HEK293T (cell line): Measurements from ENCODE around the gene SEPTIN14.

Source experiments
- ARNT ChIP-seq: fragments of 450-650 bp; IDR thresholded peaks from 2 replicates; pipeline ENCODE4 v1.6.1; 2017; ENCODE audit warnings: mild to moderate bottlenecking
- BHLHE40 ChIP-seq: fragments of 450-650 bp; IDR thresholded peaks from 2 replicates; pipeline ENCODE4 v1.6.1; 2016; ENCODE audit warnings: mild to moderate bottlenecking, moderate library complexity, borderline replicate concordance
- CTBP1 ChIP-seq: fragments of 450-650 bp; IDR thresholded peaks from 2 replicates; pipeline ENCODE4 v1.6.1; 2016; ENCODE audit warnings: borderline replicate concordance
- ELF4 ChIP-seq: fragments of 450-650 bp; IDR thresholded peaks from 2 replicates; pipeline ENCODE4 v1.6.1; 2017; ENCODE audit warnings: antibody characterized with exemption
- FOXA1 ChIP-seq: fragments of 450-650 bp; IDR thresholded peaks from 2 replicates; pipeline ENCODE4 v1.6.1; 2016; ENCODE audit warnings: mild to moderate bottlenecking
- FOXK2 ChIP-seq: fragments of 450-650 bp; IDR thresholded peaks from 2 replicates; pipeline ENCODE4 v1.6.1; 2016; ENCODE audit warnings: mild to moderate bottlenecking
- FOXM1 ChIP-seq: fragments of 450-650 bp; IDR thresholded peaks from 2 replicates; pipeline ENCODE4 v1.6.1; 2017; ENCODE audit warnings: mild to moderate bottlenecking, borderline replicate concordance
- HDGF ChIP-seq: fragments of 450-650 bp; IDR thresholded peaks from 2 replicates; pipeline ENCODE4 v1.6.1; 2017; ENCODE audit warnings: antibody characterized with exemption, borderline replicate concordance
- L3MBTL2 ChIP-seq: fragments of 450-650 bp; conservative IDR thresholded peaks from 2 replicates; pipeline ENCODE4 v1.6.1; 2016; ENCODE audit warnings: mild to moderate bottlenecking
- NFRKB ChIP-seq: fragments of 450-650 bp; IDR thresholded peaks from 2 replicates; pipeline ENCODE4 v1.6.1; 2016; ENCODE audit warnings: mild to moderate bottlenecking, moderate library complexity
- PKNOX1 ChIP-seq: fragments of 450-650 bp; IDR thresholded peaks from 2 replicates; pipeline ENCODE4 v1.6.1; 2016
- SP1 ChIP-seq: fragments of 450-650 bp; IDR thresholded peaks from 2 replicates; pipeline ENCODE4 v1.6.1; 2017
- TARDBP ChIP-seq: fragments of 450-650 bp; IDR thresholded peaks from 2 replicates; pipeline ENCODE4 v1.6.1; 2016
- ZNF384 ChIP-seq: fragments of 450-650 bp; IDR thresholded peaks from 2 replicates; pipeline ENCODE4 v1.6.1; 2016

- no peak for TF ChIP-seq TARDBP
- no peak for TF ChIP-seq ARNT
- TF ChIP-seq FOXK2, result no peak
- TF ChIP-seq SP1, result no peak
- TF ChIP-seq FOXM1, result no peak
- TF ChIP-seq L3MBTL2, result no peak
- TF ChIP-seq ELF4, result no peak
- no peak for TF ChIP-seq CTBP1
- TF ChIP-seq PKNOX1, result no peak
- no peak for TF ChIP-seq NFRKB
- no peak for TF ChIP-seq BHLHE40
- TF ChIP-seq ZNF384, result no peak
- TF ChIP-seq FOXA1, result no peak
- no peak for TF ChIP-seq HDGF
Measured at GRCh38 chr7:55838595-55838994, 24.0 kb downstream of the SEPTIN14 start.
